Adrenal gland (tissue), 5 donors: Measurements from ENCODE around the gene UPK2.

Experiments used
- POLR2A ChIP-seq, 2 donors: fragments of 450-650 bp; IDR thresholded peaks; one replicate each; pipeline ENCODE4 v1.6.1; 2017; ENCODE audit warnings: antibody characterized with exemption in 2 of 2, mild to moderate bottlenecking in 2 of 2, moderate library complexity in 1 of 2
- TF ChIP-seq, protein P1 (sequence below), 6 experiments: fragments of 450-650 bp in 4 of 6; fragments of 200-600 bp in 2 of 6; sonication (generic) in 1 of 6; IDR thresholded peaks; 1 replicate in 5 of 6; 2 replicates in 1 of 6; pipeline versions ENCODE4 v1.5.1 to v1.8.0; 2016 to 2021; ENCODE audit warnings: antibody characterized with exemption in 6 of 6, mild to moderate bottlenecking in 2 of 6, moderate library complexity in 1 of 6
- donor health status: DM: no; HTN: no; CAD: no.

DNA sequence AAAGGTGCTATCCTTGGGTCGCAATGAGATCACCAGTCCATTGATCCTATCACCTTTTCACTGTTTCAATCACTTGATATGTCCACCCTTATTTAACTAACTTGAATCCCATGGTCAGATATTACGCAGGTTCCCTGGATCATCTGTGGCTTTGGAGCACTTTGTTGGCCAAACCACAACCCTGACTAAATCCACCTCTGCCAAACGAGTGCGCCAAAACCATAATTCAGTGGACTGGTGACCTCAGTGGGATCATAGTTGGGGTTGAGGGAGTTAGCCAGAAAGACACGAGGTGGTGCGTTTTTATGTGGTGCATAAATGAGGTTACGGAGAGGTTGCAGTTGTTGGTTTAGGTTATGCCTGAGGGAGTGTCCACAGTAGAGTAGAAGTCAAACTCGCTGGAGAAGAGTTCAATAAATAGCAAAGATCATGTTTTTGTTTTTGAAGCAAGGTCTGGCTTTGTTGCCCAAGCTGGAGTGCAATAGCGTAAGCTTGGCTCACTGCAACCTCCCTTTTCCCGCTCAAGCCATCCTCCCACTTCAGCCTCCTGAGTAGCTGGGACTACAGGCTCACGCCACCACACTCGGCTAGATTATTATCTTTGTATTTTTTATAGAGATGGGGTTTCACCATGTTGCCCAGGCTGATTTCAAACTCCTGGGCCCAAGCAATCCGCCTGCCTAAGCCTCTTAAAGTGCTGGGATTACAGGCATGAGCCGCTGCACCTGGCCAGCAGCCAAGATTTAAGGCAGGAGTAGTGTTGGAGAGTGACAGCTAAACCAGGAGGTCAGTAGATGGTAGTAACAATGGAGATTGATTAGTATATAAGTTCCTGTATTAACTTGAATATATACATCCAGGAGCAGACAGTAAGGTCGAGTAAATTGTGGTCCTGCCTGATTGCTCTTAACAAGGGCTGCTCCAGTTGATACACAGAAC is 19.9 kb downstream of the UPK2 start:
- TF ChIP-seq, protein P1, sequence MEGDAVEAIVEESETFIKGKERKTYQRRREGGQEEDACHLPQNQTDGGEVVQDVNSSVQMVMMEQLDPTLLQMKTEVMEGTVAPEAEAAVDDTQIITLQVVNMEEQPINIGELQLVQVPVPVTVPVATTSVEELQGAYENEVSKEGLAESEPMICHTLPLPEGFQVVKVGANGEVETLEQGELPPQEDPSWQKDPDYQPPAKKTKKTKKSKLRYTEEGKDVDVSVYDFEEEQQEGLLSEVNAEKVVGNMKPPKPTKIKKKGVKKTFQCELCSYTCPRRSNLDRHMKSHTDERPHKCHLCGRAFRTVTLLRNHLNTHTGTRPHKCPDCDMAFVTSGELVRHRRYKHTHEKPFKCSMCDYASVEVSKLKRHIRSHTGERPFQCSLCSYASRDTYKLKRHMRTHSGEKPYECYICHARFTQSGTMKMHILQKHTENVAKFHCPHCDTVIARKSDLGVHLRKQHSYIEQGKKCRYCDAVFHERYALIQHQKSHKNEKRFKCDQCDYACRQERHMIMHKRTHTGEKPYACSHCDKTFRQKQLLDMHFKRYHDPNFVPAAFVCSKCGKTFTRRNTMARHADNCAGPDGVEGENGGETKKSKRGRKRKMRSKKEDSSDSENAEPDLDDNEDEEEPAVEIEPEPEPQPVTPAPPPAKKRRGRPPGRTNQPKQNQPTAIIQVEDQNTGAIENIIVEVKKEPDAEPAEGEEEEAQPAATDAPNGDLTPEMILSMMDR (IDR thresholded peaks at IDR 0.05): no peak
- no peak for TF ChIP-seq POLR2A (IDR thresholded peaks at IDR 0.05)
